GM19455 (cell line): ENCODE data around the gene HS6ST3.

Source experiments
- ATAC-seq: cut with Tn5 transposase; IDR thresholded peaks from one replicate; pipeline ENCODE4 v1.9.1; 2021; ENCODE audit not compliant: unreplicated experiment

HS6ST3 gene

DNA sequence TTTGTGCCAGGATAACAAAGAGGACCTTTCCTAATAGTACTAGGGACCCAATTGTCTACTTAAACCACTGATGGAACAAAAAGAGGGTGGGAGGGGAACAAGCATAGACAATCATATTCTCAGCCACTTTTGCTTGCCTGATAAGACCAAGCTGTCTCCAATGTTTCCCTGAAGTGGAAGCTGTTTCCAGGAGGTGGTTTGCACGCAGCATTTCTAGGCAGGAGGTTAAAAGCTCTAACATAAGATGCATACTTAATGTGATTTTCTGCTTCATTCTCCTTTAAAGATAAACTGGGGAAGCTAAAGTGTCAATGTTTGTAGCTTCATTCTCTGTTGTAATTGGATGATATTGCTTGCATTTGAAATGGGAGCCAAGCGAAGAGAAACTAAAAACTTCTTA is 442.9 kb downstream of the HS6ST3 start:
- no peak for ATAC-seq

- ATAC-seq = no peak
These were observed 443.5 kb downstream of the HS6ST3 start for GRCh38 chr13:96533408-96533807.

DNA sequence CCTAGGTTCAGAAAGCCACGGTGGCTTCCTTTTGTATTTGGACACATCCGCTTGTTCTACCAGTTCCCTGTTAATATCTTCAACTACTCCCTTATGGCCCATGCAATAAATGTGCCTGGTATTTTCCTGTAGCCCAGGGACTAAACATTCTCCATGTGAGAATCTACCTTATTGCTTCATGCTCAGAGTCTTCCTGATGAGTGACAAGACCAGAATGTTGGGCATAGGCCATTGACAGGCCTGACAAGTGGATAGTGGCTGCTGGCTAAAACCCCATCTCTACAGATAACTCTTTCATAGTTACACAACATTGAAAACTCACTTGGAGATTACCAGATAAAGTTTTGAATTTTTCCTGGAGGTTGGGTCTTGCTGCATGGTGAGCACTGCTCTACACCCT is 449.9 kb downstream of the HS6ST3 start:
- ATAC-seq = no peak

DNA sequence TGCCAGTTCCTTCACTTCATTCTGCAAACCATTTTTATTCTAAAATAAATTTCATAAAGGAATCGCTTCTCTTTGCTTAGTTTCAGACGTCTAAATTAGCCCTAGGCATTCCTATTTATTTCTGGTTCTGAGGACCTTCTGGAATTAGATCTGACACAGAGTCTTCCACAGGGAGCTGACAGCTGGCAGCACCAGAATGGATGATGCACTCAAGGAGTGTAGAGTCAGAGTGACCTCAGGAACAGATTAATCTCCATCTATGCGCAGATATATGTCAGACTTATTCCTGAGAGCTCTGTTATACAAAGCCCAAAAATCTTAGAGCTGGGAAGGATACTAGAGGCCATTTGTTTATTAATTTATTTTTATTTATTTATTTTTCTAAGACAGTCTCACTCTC is 450.8 kb downstream of the HS6ST3 start:
- ATAC-seq = no peak

GRCh38 chr13:96542986-96543385 is 453.1 kb downstream of the HS6ST3 start:
- ATAC-seq = no peak

GRCh38 chr13:96544957-96545356 is 455.1 kb downstream of the HS6ST3 start:
- no peak for ATAC-seq

GRCh38 chr13:96546463-96546862 is 456.6 kb downstream of the HS6ST3 start:
- ATAC-seq = no peak

GRCh38 chr13:96551546-96551945 is 461.6 kb downstream of the HS6ST3 start:
- no peak for ATAC-seq

DNA sequence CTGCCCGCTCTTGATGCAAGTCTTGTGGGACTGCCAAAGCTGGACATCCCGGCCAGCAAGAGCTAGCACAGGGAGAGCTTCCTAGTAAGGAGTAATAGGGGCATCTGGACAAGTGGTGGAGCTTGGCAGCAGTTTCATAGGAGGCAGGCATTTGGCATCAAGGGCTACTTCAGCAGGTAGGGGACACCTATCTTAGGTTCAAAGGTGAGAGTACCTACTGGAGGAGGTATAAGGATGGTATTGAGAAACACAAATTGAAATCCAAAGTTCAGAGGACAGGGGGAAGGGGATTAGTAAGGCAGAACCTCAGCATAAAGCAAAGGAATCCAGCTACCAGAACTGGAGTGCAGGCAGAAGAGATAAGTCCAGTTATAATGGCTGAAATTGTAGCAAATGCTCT is 462.7 kb downstream of the HS6ST3 start:
- no peak for ATAC-seq

- no peak for ATAC-seq
These were observed 463.9 kb downstream of the HS6ST3 start for GRCh38 chr13:96553796-96554195.

DNA sequence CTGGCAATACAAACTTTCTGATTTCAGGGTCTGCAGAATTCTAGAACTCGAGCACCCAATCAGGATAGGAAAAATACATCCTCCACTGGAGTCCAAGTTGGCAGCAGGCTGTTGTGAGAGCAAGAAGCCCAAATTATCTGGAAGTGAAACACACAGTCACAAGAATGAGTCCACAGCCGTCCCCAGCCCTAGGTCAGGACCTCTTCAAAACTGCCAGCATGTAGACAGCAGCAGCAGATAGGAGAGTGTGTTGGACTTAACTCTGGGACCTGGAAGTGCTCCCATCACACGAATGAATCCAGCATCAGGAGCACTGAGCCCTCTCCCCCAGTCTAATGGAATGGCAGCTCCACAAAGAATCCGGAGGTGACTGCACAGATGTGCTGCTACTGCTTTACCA is 483.7 kb downstream of the HS6ST3 start:
- no peak for ATAC-seq

DNA sequence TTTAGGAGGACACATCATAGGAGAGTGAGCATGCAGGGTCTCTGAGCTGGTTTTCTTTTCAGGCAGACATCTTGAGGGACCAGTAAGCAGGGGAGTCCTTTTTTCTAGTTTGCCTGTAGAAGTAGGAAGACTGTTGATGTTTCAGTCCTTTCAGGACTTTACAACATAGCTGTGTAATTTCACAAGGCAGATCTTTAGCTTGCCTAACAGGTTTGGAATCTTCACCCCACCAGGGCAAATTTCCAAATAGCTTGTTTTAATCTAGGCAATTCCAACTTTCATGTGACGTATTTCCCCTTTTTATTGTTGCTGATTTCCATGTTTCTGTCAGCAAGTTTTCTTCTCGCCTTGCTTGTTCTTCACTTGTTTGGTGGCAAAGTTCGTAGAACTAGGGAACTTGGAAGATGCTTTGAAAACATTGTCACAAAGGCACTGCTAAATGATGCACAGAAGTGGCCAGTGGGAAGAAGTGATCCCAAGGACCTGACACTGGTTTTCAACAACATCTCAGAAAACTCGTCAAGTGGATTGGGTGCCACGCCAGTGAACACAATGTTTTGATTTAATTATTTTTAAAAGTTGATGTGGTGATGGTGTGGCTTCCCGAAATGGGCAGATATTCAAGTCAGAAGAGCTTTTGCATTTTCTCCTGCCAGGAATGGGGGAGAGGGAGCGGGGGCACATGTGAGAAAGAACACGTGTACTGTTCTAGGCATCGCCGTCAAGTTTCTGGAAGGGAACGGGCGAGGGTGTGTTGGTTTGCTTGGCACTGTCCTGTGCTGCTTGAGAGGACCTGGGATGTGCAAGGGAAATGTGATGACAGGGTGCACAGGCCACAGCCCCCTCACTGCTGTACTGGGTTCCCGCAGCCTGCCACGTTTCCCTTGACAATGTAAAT is 485.8 kb downstream of the HS6ST3 start:
- ATAC-seq = no peak

DNA sequence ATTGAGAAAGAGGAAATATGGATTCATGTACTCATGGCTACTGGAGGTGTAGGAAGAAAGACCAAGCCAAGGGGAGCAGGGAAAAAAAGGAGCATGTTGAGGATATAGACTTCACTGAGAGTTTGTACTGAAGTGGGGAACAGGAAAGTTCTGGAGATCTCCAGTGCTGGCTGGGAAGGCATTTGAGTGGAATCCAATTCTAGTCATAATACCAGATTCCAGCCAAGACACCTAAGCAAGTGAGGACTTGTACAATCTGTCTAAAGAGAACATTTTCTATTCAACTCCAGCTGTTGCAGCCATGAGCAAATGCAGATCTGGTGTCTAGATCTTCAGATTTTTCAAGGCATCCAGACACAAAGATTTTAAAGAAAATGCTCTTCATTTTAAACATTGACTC is 491.8 kb downstream of the HS6ST3 start:
- no peak for ATAC-seq

- no peak for ATAC-seq
These were observed 525.3 kb downstream of the HS6ST3 start for GRCh38 chr13:96615252-96615651.

DNA sequence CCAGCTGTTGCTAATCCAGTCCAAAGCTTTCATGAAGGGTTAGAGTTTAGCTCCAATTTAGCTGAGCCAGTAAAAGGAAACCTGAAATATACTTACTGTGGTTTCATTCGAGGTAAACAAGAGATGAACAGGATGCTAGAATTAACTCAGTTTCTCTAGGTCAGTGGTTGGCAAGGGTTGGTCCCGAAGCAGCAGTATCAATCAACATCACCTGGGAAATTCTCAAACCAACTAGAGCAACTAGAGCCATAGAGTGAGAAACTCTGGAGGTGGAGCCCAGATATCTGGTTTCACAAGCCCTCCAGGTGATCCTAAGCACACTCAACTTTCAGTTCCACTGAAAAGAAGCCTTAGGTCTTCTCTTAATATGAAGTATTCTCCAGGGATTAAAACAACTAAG is 527.6 kb downstream of the HS6ST3 start:
- ATAC-seq = no peak

DNA sequence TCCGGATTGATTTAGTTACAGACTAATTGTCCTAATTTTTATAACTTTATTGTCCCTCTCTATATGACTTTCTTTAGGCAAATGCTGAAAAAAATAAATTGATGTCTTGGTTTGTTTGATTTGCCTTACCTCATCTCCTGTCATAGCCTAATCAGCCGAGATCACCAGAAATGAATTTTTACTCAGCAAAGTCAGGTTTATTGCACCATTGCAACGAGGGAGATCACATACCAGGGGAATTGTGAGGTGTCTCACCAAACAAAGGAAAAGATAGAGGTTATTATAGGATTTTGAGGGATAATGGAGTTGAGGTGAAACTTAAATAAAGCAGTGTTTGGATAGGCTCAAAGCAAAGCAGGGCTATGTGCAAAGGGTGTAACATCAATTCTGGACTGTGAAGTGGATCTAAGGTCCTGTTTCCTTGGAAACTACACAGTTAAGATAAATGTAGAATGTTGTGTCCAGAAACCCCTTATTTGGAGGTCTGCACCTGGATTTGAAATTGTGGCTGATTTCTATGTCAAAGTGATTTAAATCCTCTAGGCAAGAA is 531.8 kb downstream of the HS6ST3 start:
- no peak for ATAC-seq

DNA sequence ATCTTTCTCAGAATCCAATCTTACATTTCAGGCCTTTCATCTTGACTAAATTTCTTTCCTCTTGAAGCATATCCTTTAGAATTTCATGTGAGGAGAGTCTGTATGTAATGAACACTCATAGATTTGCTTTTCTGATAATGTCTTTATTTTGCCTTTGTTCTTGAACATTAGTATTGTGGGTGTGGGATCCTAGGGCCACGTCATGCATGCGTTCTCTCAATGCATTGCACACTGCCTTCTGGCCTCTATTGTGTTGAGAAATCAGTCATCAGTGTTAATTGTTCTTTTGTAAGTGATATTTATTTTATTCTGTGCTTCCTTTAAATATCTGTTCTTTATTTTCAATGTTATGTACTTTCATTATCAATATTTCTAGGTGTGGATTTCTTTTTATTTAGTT is 539.4 kb downstream of the HS6ST3 start:
- ATAC-seq = no peak

- no peak for ATAC-seq
These were observed 542.8 kb downstream of the HS6ST3 start for GRCh38 chr13:96632536-96633320.

GRCh38 chr13:96636001-96636709 is 546.2 kb downstream of the HS6ST3 start:
- ATAC-seq = no peak

GRCh38 chr13:96637039-96637438 is 547.1 kb downstream of the HS6ST3 start:
- no peak for ATAC-seq

- ATAC-seq = no peak
These were observed 556.2 kb downstream of the HS6ST3 start for GRCh38 chr13:96646101-96646500.
